ENCODE results near the gene HSD3B2. TPM values are rescaled to one million over a fixed set of nuclear protein-coding genes. Genes with fewer than 3 reads are reported as not detected.

Gene HSD3B2
- total and polyA plus RNA-seq, 2 donors from 2014 or later: 0.60 TPM; not detected in 1

DNA sequence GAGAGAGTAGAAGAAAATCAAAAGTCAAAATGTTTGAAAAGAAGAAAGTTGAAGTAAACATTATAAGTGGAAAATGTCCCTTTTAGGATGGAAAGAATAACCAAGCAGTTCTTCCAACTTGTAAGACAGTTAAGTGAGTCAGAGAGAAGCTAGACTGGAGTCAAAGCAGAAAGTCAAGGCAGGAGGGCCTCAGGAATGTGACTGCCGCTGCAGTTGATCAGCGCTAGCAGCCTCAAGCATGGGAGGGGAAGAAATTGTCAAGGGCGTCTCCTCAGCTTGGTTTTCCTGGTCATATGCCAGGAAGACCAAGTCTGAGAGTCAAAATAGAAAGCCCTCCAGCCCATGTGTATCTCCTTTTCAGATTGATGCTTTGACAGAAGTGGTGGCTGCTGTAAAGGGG is 23.2 kb upstream of the HSD3B2 start:
- H3K27me3 ChIP-seq (ENCODE audit: control insufficient read depth, insufficient read depth, low read length): no peaks in the 10 kb centered on the region
- no peak for TF ChIP-seq CTCF (IDR thresholded peaks at IDR 0.05; ENCODE audit: borderline replicate concordance, extremely low read depth, insufficient read depth)
- no peaks in the 10 kb centered on the region for H3K9me3 ChIP-seq (ENCODE audit: control insufficient read depth in 2 of 3, insufficient read depth in 1 of 3, low read length in 3 of 3)
- no peak overlapping the region for H3K4me3 ChIP-seq (ENCODE audit: low read length in 3 of 3)
- FAIRE-seq (no peak), DNase-seq (no peak)
- peaks cover 0 to 7% (median 3%) of the 10 kb centered on the region in 3 donors for H3K36me3 ChIP-seq (ENCODE audit: control insufficient read depth in 2 of 3, insufficient read depth in 3 of 3, low read length in 3 of 3)
- H3K9ac ChIP-seq (ENCODE audit: low read length in 3 of 3): no peak overlapping the region
- intact Hi-C loops (cut with DNase I): no loop called here
- no peak overlapping the region for H3K27ac ChIP-seq (ENCODE audit: low read depth in 2 of 2, low read length in 2 of 2)
- no peaks in the 10 kb centered on the region for H3K4me1 ChIP-seq (ENCODE audit: control insufficient read depth in 2 of 3, insufficient read depth in 2 of 3, low read depth in 1 of 3, low read length in 3 of 3)

DNA sequence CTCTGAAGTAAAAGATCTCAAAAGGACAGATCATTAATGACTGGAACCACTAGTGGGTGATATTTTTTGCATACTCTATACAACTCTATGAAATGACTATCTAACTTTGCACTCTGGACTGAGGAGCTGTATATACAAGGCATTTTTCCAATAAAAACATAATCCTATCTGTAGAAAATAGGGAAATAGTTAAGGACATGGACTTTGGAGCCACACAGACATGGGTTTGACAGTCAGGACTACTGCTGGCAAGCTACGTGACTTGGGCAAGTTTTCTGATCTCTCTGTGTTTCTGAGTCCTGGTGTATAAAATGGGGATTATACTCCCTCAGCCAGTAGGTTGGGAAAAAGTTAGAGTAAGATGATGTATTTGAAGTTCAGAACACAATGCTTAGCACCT is 20.9 kb upstream of the HSD3B2 start:
- H3K9me3 ChIP-seq (ENCODE audit: control insufficient read depth in 2 of 3, insufficient read depth in 1 of 3, low read length in 3 of 3): no peaks in the 10 kb centered on the region
- FAIRE-seq (no peak), DNase-seq (no peak)
- intact Hi-C loops (cut with DNase I): no loop called here
- TF ChIP-seq CTCF (IDR thresholded peaks at IDR 0.05; ENCODE audit: borderline replicate concordance, extremely low read depth, insufficient read depth): no peak
- no peak overlapping the region for H3K9ac ChIP-seq (ENCODE audit: low read length in 3 of 3)
- no peaks in the 10 kb centered on the region for H3K4me1 ChIP-seq (ENCODE audit: control insufficient read depth in 2 of 3, insufficient read depth in 2 of 3, low read depth in 1 of 3, low read length in 3 of 3)
- H3K36me3 ChIP-seq (ENCODE audit: control insufficient read depth in 2 of 3, insufficient read depth in 3 of 3, low read length in 3 of 3): peaks cover 0 to 7% (median 3%) of the 10 kb centered on the region in 3 donors
- H3K27ac ChIP-seq (ENCODE audit: low read depth in 2 of 2, low read length in 2 of 2): no peak overlapping the region
- H3K4me3 ChIP-seq (ENCODE audit: low read length in 3 of 3): no peak overlapping the region
- H3K27me3 ChIP-seq (ENCODE audit: control insufficient read depth, insufficient read depth, low read length): no peaks in the 10 kb centered on the region

DNA sequence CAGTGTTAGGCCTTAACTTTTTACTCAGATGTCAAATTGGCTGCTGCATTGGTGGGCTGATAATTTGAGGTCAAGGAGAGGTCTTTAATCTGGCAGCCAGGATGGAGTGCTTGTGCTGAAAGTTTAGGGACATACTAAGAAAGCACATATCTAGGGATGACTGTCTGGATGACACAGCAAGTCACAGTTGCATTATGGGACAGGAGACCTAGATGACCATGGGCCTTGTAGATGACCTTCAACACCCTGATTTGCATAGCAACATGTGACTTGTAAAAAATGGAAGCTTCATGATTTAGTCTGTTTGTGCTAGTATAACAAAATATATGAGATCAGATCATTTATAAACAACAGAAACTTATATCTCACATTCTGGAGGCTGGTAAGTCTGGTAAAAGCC is 18.0 kb upstream of the HSD3B2 start:
- Histone ChIP-seq H3K36me3 (ENCODE audit: control insufficient read depth in 2 of 3, insufficient read depth in 3 of 3, low read length in 3 of 3) (peaks cover 0 to 7% (median 3%) of the 10 kb centered on the region in 3 donors), H3K27me3 (ENCODE audit: control insufficient read depth, insufficient read depth, low read length) (no peaks in the 10 kb centered on the region), H3K4me3 (ENCODE audit: low read length in 3 of 3) (no peak overlapping the region), H3K9ac (ENCODE audit: low read length in 3 of 3) (no peak overlapping the region), H3K9me3 (ENCODE audit: control insufficient read depth in 2 of 3, insufficient read depth in 1 of 3, low read length in 3 of 3) (no peaks in the 10 kb centered on the region), H3K4me1 (ENCODE audit: control insufficient read depth in 2 of 3, insufficient read depth in 2 of 3, low read depth in 1 of 3, low read length in 3 of 3) (no peaks in the 10 kb centered on the region), H3K27ac (ENCODE audit: low read depth in 2 of 2, low read length in 2 of 2) (no peak overlapping the region)
- FAIRE-seq: no peak
- no peak for TF ChIP-seq CTCF (IDR thresholded peaks at IDR 0.05; ENCODE audit: borderline replicate concordance, extremely low read depth, insufficient read depth)
- DNase-seq: no peak
- intact Hi-C loops (cut with DNase I): no loop called here

- DNase-seq: no peak
- Histone ChIP-seq H3K9ac (ENCODE audit: low read length in 3 of 3) (no peak overlapping the region), H3K36me3 (ENCODE audit: control insufficient read depth in 2 of 3, insufficient read depth in 3 of 3, low read length in 3 of 3) (peaks cover 0 to 7% (median 3%) of the 10 kb centered on the region in 3 donors), H3K4me1 (ENCODE audit: control insufficient read depth in 2 of 3, insufficient read depth in 2 of 3, low read depth in 1 of 3, low read length in 3 of 3) (no peaks in the 10 kb centered on the region), H3K9me3 (ENCODE audit: control insufficient read depth in 2 of 3, insufficient read depth in 1 of 3, low read length in 3 of 3) (no peaks in the 10 kb centered on the region), H3K27me3 (ENCODE audit: control insufficient read depth, insufficient read depth, low read length) (no peaks in the 10 kb centered on the region), H3K4me3 (ENCODE audit: low read length in 3 of 3) (no peak overlapping the region), H3K27ac (ENCODE audit: low read depth in 2 of 2, low read length in 2 of 2) (no peak overlapping the region)
- TF ChIP-seq CTCF (IDR thresholded peaks at IDR 0.05; ENCODE audit: borderline replicate concordance, extremely low read depth, insufficient read depth): no peak
- FAIRE-seq: no peak
- intact Hi-C loops (cut with DNase I): no loop called here
These were observed 17.0 kb upstream of the HSD3B2 start for GRCh38 chr1:119397986-119398385.
